Activated CD8-positive, alpha-beta T cell treated with anti-CD3 and anti-CD28 coated beads, Interleukin-2, amount 10 ng/mL, durations not matched to agents 7 days and 5 days (primary cell): ENCODE data around the gene NRP2. TPM values are rescaled to one million over a fixed set of nuclear protein-coding genes. Genes with fewer than 3 reads are reported as not detected.
A peak's percentile ranks its signal among the peaks of the same experiment; 100 is the strongest.

Experiments used
- ATAC-seq: fragments of 150-1000 bp; cut with Tn5 transposase; one replicate; pipeline ENCODE4 v1.10.0; 2021; ENCODE audit warnings: moderate library complexity
- CTCF ChIA-PET: fragments of 350-600 bp; sonication (Branson Sonifier 250); formaldehyde crosslinking; loops from one replicate; lab custom pipeline; 2021; ENCODE audit warnings: antibody characterized with exemption; lab: Charles Lee
- POLR2A ChIA-PET: fragments of 350-600 bp; sonication (Branson Sonifier 250); formaldehyde crosslinking; loops from one replicate; lab custom pipeline; 2021; ENCODE audit warnings: antibody characterized with exemption; lab: Charles Lee
- DNase-seq: peaks from one replicate; pipeline ENCODE4 v3.0.0-alpha.2; 2020
- H3K27ac Mint-ChIP-seq: one replicate; pipeline ENCODE4 v1.8.0; 2021; ENCODE audit warnings: mild to moderate bottlenecking, mixed read lengths
- H3K27me3 Mint-ChIP-seq: one replicate; pipeline ENCODE4 v1.8.0; 2021; ENCODE audit warnings: low read depth, mixed read lengths
- H3K36me3 Mint-ChIP-seq: one replicate; pipeline ENCODE4 v1.8.0; 2021; ENCODE audit warnings: low read depth, mixed read lengths
- H3K4me1 Mint-ChIP-seq: one replicate; pipeline ENCODE4 v1.8.0; 2021; ENCODE audit warnings: low read depth, mixed read lengths
- H3K4me3 Mint-ChIP-seq: one replicate; pipeline ENCODE4 v1.8.0; 2021; ENCODE audit warnings: mild to moderate bottlenecking, mixed read lengths
- H3K9me3 Mint-ChIP-seq: one replicate; pipeline ENCODE4 v1.8.0; 2022; ENCODE audit warnings: mixed read lengths; ENCODE audit not compliant: insufficient read depth
- total RNA-seq, 2 experiments: library from RNA; stranded (reverse); gene quantifications; one replicate each; pipeline ENCODE4 v1.2.3, GENCODE V29; 2021

Gene NRP2, protein sequence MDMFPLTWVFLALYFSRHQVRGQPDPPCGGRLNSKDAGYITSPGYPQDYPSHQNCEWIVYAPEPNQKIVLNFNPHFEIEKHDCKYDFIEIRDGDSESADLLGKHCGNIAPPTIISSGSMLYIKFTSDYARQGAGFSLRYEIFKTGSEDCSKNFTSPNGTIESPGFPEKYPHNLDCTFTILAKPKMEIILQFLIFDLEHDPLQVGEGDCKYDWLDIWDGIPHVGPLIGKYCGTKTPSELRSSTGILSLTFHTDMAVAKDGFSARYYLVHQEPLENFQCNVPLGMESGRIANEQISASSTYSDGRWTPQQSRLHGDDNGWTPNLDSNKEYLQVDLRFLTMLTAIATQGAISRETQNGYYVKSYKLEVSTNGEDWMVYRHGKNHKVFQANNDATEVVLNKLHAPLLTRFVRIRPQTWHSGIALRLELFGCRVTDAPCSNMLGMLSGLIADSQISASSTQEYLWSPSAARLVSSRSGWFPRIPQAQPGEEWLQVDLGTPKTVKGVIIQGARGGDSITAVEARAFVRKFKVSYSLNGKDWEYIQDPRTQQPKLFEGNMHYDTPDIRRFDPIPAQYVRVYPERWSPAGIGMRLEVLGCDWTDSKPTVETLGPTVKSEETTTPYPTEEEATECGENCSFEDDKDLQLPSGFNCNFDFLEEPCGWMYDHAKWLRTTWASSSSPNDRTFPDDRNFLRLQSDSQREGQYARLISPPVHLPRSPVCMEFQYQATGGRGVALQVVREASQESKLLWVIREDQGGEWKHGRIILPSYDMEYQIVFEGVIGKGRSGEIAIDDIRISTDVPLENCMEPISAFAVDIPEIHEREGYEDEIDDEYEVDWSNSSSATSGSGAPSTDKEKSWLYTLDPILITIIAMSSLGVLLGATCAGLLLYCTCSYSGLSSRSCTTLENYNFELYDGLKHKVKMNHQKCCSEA
- total RNA-seq, result 1 to 10 TPM; 4.0 to 4.2 TPM

DNA sequence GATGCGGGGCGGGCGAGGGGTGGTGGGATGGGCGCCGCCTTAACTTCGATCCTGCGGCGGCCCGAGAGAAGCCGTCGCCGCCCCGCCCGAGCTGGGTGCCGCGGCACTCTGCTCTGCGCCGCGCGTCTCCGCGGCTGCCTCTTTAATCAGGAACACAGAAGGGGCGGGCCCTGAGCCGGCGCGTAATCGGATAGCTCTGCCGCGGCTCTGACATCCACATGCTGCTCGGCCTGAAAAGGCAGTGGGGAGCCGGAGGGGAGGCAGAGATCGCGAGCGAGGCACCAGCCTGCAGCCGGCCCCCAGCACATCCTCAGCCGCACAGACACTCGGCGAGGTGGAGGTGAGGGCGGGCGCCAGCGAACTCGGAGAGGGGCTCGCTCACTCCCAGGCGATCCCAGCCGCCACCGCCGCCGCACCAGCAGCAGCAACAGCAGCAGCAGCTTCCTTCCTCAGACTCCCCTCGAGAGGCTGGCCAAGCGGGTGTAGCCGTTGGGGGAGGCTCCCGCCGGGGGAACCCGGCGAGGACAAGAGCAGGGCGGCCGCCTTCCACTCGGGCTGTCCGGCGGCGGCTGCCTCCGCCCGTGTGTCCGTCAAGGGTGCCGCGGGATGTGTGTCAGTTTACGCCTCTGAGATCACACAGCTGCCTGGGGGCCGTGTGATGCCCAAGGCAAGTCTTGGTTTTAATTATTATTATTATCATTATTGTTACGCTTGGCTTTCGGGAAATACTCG is at the start of gene NRP2:
Gene NRP2 (plus strand): TSS at position 263 of the 732 bp plus-strand sequence. CDS start 790 bp downstream, outside the sequence.
- Mint-ChIP-seq H3K4me1 (peaks cover 49% of the 10 kb centered on the region), H3K4me3 (peak within 1 kb of the TSS; percentile 79), H3K27ac (no peak within 1 kb of the TSS), H3K27me3 (peaks cover 67% of the 10 kb centered on the region), H3K36me3 (no peaks in the 10 kb centered on the region), H3K9me3 (no peaks in the 10 kb centered on the region)
- ATAC-seq (peak; percentile 87), DNase-seq (peak; percentile 73)
- CTCF ChIA-PET, result interaction anchor here (1.0 to 3.7 kb wide), 2 partner anchors 12 to 811 kb away, joined by 3 to 15 read pairs; no protein-coding TSS in a partner anchor
- POLR2A ChIA-PET, result interaction anchor here (0.7 kb wide), 1 partner anchor 255 kb away, joined by 3 read pairs; no protein-coding TSS in a partner anchor

DNA sequence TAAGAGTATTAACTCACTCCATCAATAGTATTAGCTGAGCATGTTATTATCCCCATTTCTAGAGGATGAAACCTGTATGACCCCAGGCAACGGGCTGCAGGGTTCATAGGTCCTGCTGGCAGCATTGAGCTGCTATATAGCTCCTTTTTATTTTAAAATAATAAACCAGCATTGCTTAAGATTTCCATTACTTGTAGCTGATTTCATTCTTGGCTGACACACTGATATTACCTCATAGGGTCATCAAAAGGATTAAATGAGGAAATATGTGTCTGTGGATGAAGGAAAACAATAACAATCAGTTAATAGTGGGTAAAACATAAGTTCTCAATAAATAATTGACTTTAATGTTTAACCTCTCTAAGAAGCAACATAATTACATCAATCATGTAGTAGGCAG is 48.3 kb upstream of the NRP2 start:
- ChIA-PET POLR2A (no interaction called here), CTCF (no interaction called here)
- no peak for DNase-seq
- no peak overlapping the region for H3K4me3 Mint-ChIP-seq
- no peak overlapping the region for H3K27ac Mint-ChIP-seq
- no peaks in the 10 kb centered on the region for H3K27me3 Mint-ChIP-seq
- ATAC-seq, result no peak
- H3K4me1 Mint-ChIP-seq, result peaks cover 17% of the 10 kb centered on the region
- no peaks in the 10 kb centered on the region for H3K36me3 Mint-ChIP-seq
- H3K9me3 Mint-ChIP-seq, result no peaks in the 10 kb centered on the region

DNA sequence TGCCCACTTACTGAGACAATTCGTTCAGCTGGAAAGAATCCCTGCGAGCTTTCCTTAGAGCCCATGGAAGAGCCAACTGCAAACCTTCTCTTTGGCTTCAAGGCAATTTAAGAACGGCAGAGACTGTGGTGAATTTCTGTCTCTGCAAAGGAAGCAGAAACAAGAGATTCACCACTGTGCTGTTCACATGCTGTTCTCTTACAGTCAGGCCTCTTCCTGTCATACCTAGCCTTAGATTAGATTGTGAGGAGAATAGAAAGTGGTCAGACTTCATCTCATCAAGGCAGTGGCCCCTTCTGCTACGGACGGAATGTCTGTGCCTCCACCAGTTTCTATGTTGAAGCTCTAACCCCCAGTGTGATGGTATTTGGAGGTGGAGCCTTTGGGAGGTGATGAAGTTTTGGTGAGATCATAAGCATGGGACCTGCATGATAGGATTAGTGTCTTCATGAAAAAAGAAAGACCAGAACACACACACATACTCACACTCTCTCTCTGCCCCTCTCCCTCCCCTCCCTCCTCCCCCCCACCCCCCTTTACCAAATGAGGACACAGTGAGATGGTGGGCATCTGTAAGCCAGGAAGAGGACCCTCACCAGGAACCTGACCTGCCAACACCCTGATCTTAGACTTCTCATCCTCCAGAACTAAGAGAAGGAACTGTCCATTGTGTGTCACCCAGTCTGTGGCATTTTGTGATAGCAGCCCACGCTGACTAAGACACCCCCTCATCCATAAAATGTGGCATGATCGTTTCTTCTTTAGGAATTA is 45.6 kb upstream of the NRP2 start:
- ATAC-seq (no peak), DNase-seq (no peak)
- H3K9me3 Mint-ChIP-seq, result peaks cover 4% of the 10 kb centered on the region
- peaks cover 17% of the 10 kb centered on the region for H3K4me1 Mint-ChIP-seq
- peaks cover 4% of the 10 kb centered on the region for H3K27me3 Mint-ChIP-seq
- H3K27ac Mint-ChIP-seq, result peak overlapping the region; percentile 60
- ChIA-PET CTCF (interaction anchor here (1.3 to 1.4 kb wide), 2 partner anchors 43 to 765 kb away, joined by 3 read pairs; no protein-coding TSS in a partner anchor), POLR2A (no interaction called here)
- H3K4me3 Mint-ChIP-seq, result no peak overlapping the region
- H3K36me3 Mint-ChIP-seq, result no peaks in the 10 kb centered on the region

DNA sequence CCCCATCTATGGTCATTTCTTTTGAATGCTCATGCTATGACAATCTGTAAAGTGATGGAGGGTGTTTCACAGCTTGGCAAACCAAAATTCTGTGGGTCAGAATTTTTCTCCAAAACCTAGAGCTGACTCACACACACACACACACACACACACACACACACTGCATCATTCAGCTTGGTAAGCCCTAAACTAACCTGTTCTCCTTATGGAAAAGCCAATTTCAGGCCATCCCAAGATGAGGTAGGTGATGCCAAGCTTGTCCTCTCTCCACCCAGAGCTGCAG is 45.0 kb upstream of the NRP2 start:
- H3K4me3 Mint-ChIP-seq, result no peak overlapping the region
- ChIA-PET POLR2A (interaction anchor here (0.6 kb wide), 1 partner anchor 23 kb away, joined by 5 read pairs; no protein-coding TSS in a partner anchor), CTCF (interaction anchor here (1.3 to 1.4 kb wide), 2 partner anchors 42 to 765 kb away, joined by 3 read pairs; no protein-coding TSS in a partner anchor)
- ATAC-seq (no peak), DNase-seq (no peak)
- H3K27ac Mint-ChIP-seq, result no peak overlapping the region
- no peaks in the 10 kb centered on the region for H3K36me3 Mint-ChIP-seq
- peaks cover 17% of the 10 kb centered on the region for H3K4me1 Mint-ChIP-seq
- peaks cover 4% of the 10 kb centered on the region for H3K9me3 Mint-ChIP-seq
- H3K27me3 Mint-ChIP-seq, result peaks cover 4% of the 10 kb centered on the region

DNA sequence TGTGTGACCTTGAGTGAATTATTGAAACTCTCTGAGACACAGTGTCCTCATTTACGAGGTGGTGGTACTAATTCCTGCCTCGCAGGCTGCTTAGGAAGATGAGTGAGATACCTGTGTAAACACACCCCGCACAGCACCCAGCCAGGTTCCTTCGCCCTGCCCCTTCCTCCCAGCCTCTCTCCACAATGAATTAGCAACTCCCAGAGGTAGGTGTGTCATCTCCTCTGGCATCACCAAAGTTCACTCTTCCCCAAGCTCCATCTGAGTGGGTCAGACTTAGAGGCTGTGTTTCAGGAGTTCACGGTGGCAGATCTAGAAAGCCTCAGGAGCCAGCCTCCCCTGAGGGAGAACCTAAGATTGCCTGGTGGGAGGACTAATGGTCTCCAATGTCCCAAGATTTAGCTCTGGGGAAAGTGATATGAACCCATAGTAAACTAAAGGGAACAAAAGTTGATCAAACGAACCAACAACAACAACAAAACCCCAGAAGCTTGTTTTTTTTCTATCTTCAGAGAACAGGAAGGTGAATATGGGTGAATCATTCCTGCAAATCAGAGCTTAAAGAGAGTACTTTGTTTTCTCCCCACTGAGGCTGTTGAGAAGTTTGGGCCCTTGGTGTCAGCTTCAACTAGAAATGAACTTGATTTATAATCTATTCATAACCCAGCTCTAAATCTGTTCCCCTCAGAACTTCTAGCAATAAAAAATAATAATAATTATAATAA is 44.4 kb upstream of the NRP2 start:
- no peak overlapping the region for H3K27ac Mint-ChIP-seq
- peaks cover 4% of the 10 kb centered on the region for H3K27me3 Mint-ChIP-seq
- ChIA-PET POLR2A (interaction anchor here (0.6 to 0.7 kb wide), 2 partner anchors 23 to 343 kb away, joined by 4 to 5 read pairs; no protein-coding TSS in a partner anchor), CTCF (no interaction called here)
- no peak for ATAC-seq
- H3K4me1 Mint-ChIP-seq, result peaks cover 17% of the 10 kb centered on the region
- no peak overlapping the region for H3K4me3 Mint-ChIP-seq
- DNase-seq, result no peak
- H3K36me3 Mint-ChIP-seq, result no peaks in the 10 kb centered on the region
- peaks cover 4% of the 10 kb centered on the region for H3K9me3 Mint-ChIP-seq

- DNase-seq (no peak), ATAC-seq (no peak)
- CTCF ChIA-PET, result interaction anchor here (1.3 kb wide), 1 partner anchor 38 kb away, joined by 3 read pairs; no protein-coding TSS in a partner anchor
- POLR2A ChIA-PET, result no interaction called here
- Mint-ChIP-seq H3K27ac (no peak overlapping the region), H3K36me3 (no peaks in the 10 kb centered on the region), H3K27me3 (peaks cover 8% of the 10 kb centered on the region), H3K4me1 (peaks cover 17% of the 10 kb centered on the region), H3K9me3 (peaks cover 4% of the 10 kb centered on the region), H3K4me3 (no peak overlapping the region)
These were observed 41.6 kb upstream of the NRP2 start for GRCh38 chr2:205640716-205641115.

DNA sequence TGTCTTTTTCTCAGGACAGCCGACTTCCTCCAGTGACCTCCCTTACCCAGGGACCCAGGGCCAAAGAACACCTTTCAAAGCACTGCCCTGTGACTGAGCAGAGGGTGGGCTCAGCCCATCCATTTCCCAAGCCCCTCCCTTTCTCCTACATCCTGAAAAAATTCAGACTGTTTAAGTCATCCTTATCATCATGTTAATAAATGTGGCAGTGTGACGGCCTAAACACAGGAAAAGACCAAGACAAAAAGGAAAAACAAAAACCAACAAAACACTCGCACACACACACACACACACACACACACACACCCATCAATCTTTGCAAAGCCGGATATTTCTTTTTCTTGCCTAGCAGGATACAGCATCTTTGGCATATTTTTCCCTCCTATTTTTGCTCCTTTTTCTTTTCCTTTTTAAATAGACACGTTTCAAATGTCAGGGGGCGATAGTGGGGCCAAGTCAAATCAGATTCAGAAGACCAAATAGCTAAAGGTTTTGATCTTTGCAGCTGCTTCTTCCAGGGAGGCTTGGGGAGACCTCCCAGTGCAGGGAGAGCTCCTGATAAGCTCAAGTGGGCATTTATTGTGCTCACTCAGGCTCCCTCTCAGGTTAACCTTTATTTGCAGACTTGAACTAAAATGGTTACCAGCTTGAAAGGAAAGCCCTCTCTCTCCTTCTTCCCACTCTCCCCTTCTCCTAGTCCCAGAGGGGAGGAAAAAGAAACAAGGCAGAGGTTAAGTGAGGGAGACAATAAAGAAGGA is 39.5 kb upstream of the NRP2 start:
- ATAC-seq (no peak), DNase-seq (no peak)
- ChIA-PET CTCF (interaction anchor here (1.1 to 1.3 kb wide), 2 partner anchors 33 to 37 kb away, joined by 3 read pairs; no protein-coding TSS in a partner anchor), POLR2A (no interaction called here)
- peaks cover 11% of the 10 kb centered on the region for H3K27me3 Mint-ChIP-seq
- H3K9me3 Mint-ChIP-seq, result peaks cover 4% of the 10 kb centered on the region
- H3K36me3 Mint-ChIP-seq, result no peaks in the 10 kb centered on the region
- no peak overlapping the region for H3K4me3 Mint-ChIP-seq
- no peak overlapping the region for H3K27ac Mint-ChIP-seq
- peaks cover 3% of the 10 kb centered on the region for H3K4me1 Mint-ChIP-seq

- Mint-ChIP-seq H3K4me3 (no peak overlapping the region), H3K4me1 (no peaks in the 10 kb centered on the region), H3K9me3 (peaks cover 4% of the 10 kb centered on the region), H3K27ac (no peak overlapping the region), H3K36me3 (no peaks in the 10 kb centered on the region), H3K27me3 (peaks cover 11% of the 10 kb centered on the region)
- ATAC-seq, result no peak
- CTCF ChIA-PET, result interaction anchor here (1.1 kb wide), 1 partner anchor 36 kb away, joined by 3 read pairs; no protein-coding TSS in a partner anchor
- no peak for DNase-seq
- POLR2A ChIA-PET, result interaction anchor here (0.6 kb wide), 1 partner anchor 1854 kb away, joined by 3 read pairs; no protein-coding TSS in a partner anchor
These were observed 38.9 kb upstream of the NRP2 start for GRCh38 chr2:205643391-205643885.

- ChIA-PET POLR2A (interaction anchor here (0.6 kb wide), 1 partner anchor 1853 kb away, joined by 3 read pairs; no protein-coding TSS in a partner anchor), CTCF (interaction anchor here (1.1 kb wide), 1 partner anchor 35 kb away, joined by 3 read pairs; no protein-coding TSS in a partner anchor)
- ATAC-seq (no peak), DNase-seq (no peak)
- Mint-ChIP-seq H3K27ac (no peak overlapping the region), H3K9me3 (peaks cover 4% of the 10 kb centered on the region), H3K36me3 (no peaks in the 10 kb centered on the region), H3K4me3 (no peak overlapping the region), H3K27me3 (peaks cover 11% of the 10 kb centered on the region), H3K4me1 (no peaks in the 10 kb centered on the region)
These were observed 38.3 kb upstream of the NRP2 start for GRCh38 chr2:205644018-205644417.
